NCI-H446 treated with DMSO at 0.1 percent for 48 hours (cell line): Measurements from ENCODE around the gene SUCLG1.
"Not testable (repeated sequence)": the region's sequence is repeated elsewhere in the genome, so short reads cannot be mapped to it uniquely, and the experiment has no call there.

ENCODE experiments used
- DNase-seq: peaks from one replicate; lab custom pipeline; 2025; lab: John Stamatoyannopoulos, UW

The SUCLG1 gene

GRCh38 chr2:84459018-84459943 is at the start of gene SUCLG1:
Gene SUCLG1 (minus strand): TSS chr2:84459280. CDS start chr2:84459269, 11 bp downstream.
- DNase-seq = peak; percentile 71

- no peak for DNase-seq
These were observed 39.2 kb upstream of the SUCLG1 start for GRCh38 chr2:84498150-84498799.

GRCh38 chr2:84497285-84497684 is 38.2 kb upstream of the SUCLG1 start:
- DNase-seq = no peak

- no peak for DNase-seq
These were observed 37.3 kb upstream of the SUCLG1 start for GRCh38 chr2:84496386-84496785.

- DNase-seq = peak; percentile 9
These were observed 36.6 kb upstream of the SUCLG1 start for GRCh38 chr2:84495539-84496146.

GRCh38 chr2:84494070-84494469 is 35.0 kb upstream of the SUCLG1 start:
- DNase-seq = no peak

- DNase-seq = no peak
These were observed 34.4 kb upstream of the SUCLG1 start for GRCh38 chr2:84493514-84493913.

- DNase-seq = no peak
These were observed 33.5 kb upstream of the SUCLG1 start for GRCh38 chr2:84492571-84492970.

GRCh38 chr2:84491741-84492140 is 32.7 kb upstream of the SUCLG1 start:
- no peak for DNase-seq

GRCh38 chr2:84491256-84491655 is 32.2 kb upstream of the SUCLG1 start:
- DNase-seq = no peak

- no peak for DNase-seq
These were observed 28.4 kb upstream of the SUCLG1 start for GRCh38 chr2:84487298-84487996.

- peak; percentile 2 for DNase-seq
These were observed 27.5 kb upstream of the SUCLG1 start for GRCh38 chr2:84486441-84487115.

GRCh38 chr2:84483320-84483719 is 24.2 kb upstream of the SUCLG1 start:
- no peak for DNase-seq

- DNase-seq = no peak
These were observed 23.5 kb upstream of the SUCLG1 start for GRCh38 chr2:84482603-84483002.

GRCh38 chr2:84481702-84482101 is 22.6 kb upstream of the SUCLG1 start:
- no peak for DNase-seq

- no peak for DNase-seq
These were observed 19.8 kb upstream of the SUCLG1 start for GRCh38 chr2:84478867-84479266.

GRCh38 chr2:84477886-84478285 is 18.8 kb upstream of the SUCLG1 start:
- no peak for DNase-seq

GRCh38 chr2:84474176-84474575 is 15.1 kb upstream of the SUCLG1 start:
- DNase-seq = no peak

GRCh38 chr2:84472856-84473565 is 13.9 kb upstream of the SUCLG1 start:
- no peak for DNase-seq

- DNase-seq = not testable (repeated sequence)
These were observed 13.3 kb upstream of the SUCLG1 start for GRCh38 chr2:84472423-84472822.

- DNase-seq = no peak
These were observed 8.3 kb upstream of the SUCLG1 start for GRCh38 chr2:84467389-84467788.
